HCT116 (cell line): Measurements from ENCODE around the gene ANAPC7. TPM values are rescaled to one million over a fixed set of nuclear protein-coding genes. Genes with fewer than 3 reads are reported as not detected.

Source experiments
- ATAC-seq: fragments of 200-7000 bp; cut with Tn5 transposase; 2 replicates; pipeline ENCODE4 v1.9.1; 2020; ENCODE audit warnings: mild to moderate bottlenecking, moderate library complexity
- BruUV-seq: library from RNA; stranded (reverse); fragments of 400-500 nt; replicated peaks from 2 replicates; lab custom pipeline; 2021; lab: Mats Ljungman, UMichigan
- CTCF ChIA-PET: fragments of 300-600 bp; sonication (Branson Sonifier 250); formaldehyde crosslinking; loops from one replicate; lab custom pipeline; 2021; ENCODE audit warnings: antibody characterized with exemption; lab: Charles Lee
- POLR2A ChIA-PET: fragments of 300-600, 350-600 bp; sonication (Branson Sonifier 250); formaldehyde crosslinking; loops from one replicate; lab custom pipeline; 2021; ENCODE audit warnings: antibody characterized with exemption; lab: Charles Lee
- RAD21 ChIA-PET, 2 experiments: fragments of 300-600 bp; sonication (Branson Sonifier 250); formaldehyde crosslinking; loops; one replicate each; lab custom pipeline; 2023; ENCODE audit warnings: low total read pairs in 2 of 2; ENCODE audit not compliant: uncharacterized antibody in 2 of 2, unreplicated experiment in 2 of 2, low non-redundant PET in 1 of 2; lab: Charles Lee
- DNase-seq: peaks from one replicate; pipeline ENCODE4 v3.0.0-alpha.2; 2010; ENCODE audit warnings: low read depth, low spot score
- H2AFZ ChIP-seq: fragments of 200-600 bp; shearing (Covaris generic), sonication (generic); 2 replicates; pipeline ENCODE4 v1.6.1; 2017; ENCODE audit warnings: low read depth, mixed run types, mixed read lengths, antibody characterized with exemption, low read length; ENCODE audit not compliant: poor library complexity, severe bottlenecking
- H3K27ac ChIP-seq: 2 replicates; pipeline ENCODE4 v1.5.1; 2012; ENCODE audit warnings: low read depth, low read length
- H3K27me3 ChIP-seq: fragments of 200-600 bp; sonication (generic); 2 replicates; pipeline ENCODE4 v1.6.1; 2016; ENCODE audit warnings: mixed run types, low read length, mixed read lengths; ENCODE audit not compliant: insufficient read depth
- H3K36me3 ChIP-seq, 2 experiments: fragments of 200-500 bp in 1 of 2; fragments of 200-600 bp in 1 of 2; sonication (Bioruptor generic) in 1 of 2; sonication (generic) in 1 of 2; 2 replicates each; pipeline versions ENCODE4 v1.5.1 to v1.6.1; 2014 to 2016; ENCODE audit warnings: low read length in 2 of 2, inconsistent platforms in 1 of 2, mixed read lengths in 1 of 2, mixed run types in 1 of 2; ENCODE audit not compliant: insufficient read depth in 2 of 2, control insufficient read depth in 1 of 2
- H3K4me1 ChIP-seq, 2 experiments: fragments of 200-600 bp in 1 of 2; sonication (generic) in 1 of 2; 2 replicates each; pipeline versions ENCODE4 v1.5.1 to v1.6.1; 2012 to 2017; ENCODE audit warnings: low read length in 2 of 2, inconsistent platforms in 1 of 2, mild to moderate bottlenecking in 1 of 2, mixed read lengths in 1 of 2, mixed run types in 1 of 2, moderate library complexity in 1 of 2; ENCODE audit not compliant: insufficient read depth in 2 of 2, control insufficient read depth in 1 of 2
- H3K4me2 ChIP-seq: fragments of 200-600 bp; sonication (generic); 2 replicates; pipeline ENCODE4 v1.6.1; 2017; ENCODE audit warnings: mixed run types, low read length, mixed read lengths
- H3K4me3 ChIP-seq, 2 experiments: fragments of 200-600 bp in 1 of 2; sonication (generic) in 1 of 2; replicated peaks in 1 of 2; 2 replicates each; pipeline ENCODE4 v1.5.1; 2011 to 2016; ENCODE audit warnings: low read length in 2 of 2, control low read depth in 1 of 2, low read depth in 1 of 2, mild to moderate bottlenecking in 1 of 2, mixed read lengths in 1 of 2, mixed run types in 1 of 2
- H3K79me2 ChIP-seq: fragments of 200-600 bp; sonication (generic); 2 replicates; pipeline ENCODE4 v1.6.1; 2017; ENCODE audit warnings: mild to moderate bottlenecking, mixed run types, low read length, moderate library complexity, mixed read lengths; ENCODE audit not compliant: insufficient read depth
- H3K9ac ChIP-seq: fragments of 200-600 bp; sonication (generic); 2 replicates; pipeline ENCODE4 v1.6.1; 2016; ENCODE audit warnings: low read length, mixed read lengths
- H3K9me2 ChIP-seq: fragments of 200-600 bp; sonication (generic), shearing (Covaris generic); 2 replicates; pipeline ENCODE4 v1.6.1; 2017; ENCODE audit warnings: mixed run types, mild to moderate bottlenecking, moderate library complexity; ENCODE audit not compliant: insufficient read depth
- H3K9me3 ChIP-seq, 2 experiments: fragments of 200-500 bp in 1 of 2; fragments of 200-600 bp in 1 of 2; sonication (Bioruptor generic) in 1 of 2; sonication (generic) in 1 of 2; 2 replicates each; pipeline ENCODE4 v1.6.1; 2014 to 2017; ENCODE audit warnings: low read length in 2 of 2, mixed read lengths in 2 of 2, inconsistent platforms in 1 of 2, low read depth in 1 of 2, mild to moderate bottlenecking in 1 of 2, mixed run types in 1 of 2, moderate library complexity in 1 of 2; ENCODE audit not compliant: control insufficient read depth in 1 of 2, insufficient read depth in 1 of 2
- H4K20me1 ChIP-seq: fragments of 200-600 bp; sonication (generic), shearing (Covaris generic); 2 replicates; pipeline ENCODE4 v1.6.1; 2017; ENCODE audit warnings: mixed run types, mild to moderate bottlenecking, moderate library complexity; ENCODE audit not compliant: insufficient read depth
- ATF3 ChIP-seq: IDR thresholded peaks from 2 replicates; pipeline ENCODE4 v1.6.1; 2012
- CBX3 ChIP-seq: IDR thresholded peaks from 2 replicates; pipeline ENCODE4 v1.6.1; 2012; ENCODE audit warnings: low read depth
- CEBPB ChIP-seq: IDR thresholded peaks from 2 replicates; pipeline ENCODE4 v1.6.1; 2012; ENCODE audit warnings: low read depth
- CTCF ChIP-seq, 3 experiments: fragments of 200-600 bp in 1 of 3; sonication (generic) in 1 of 3; IDR thresholded peaks in 2 of 3; conservative IDR thresholded peaks in 1 of 3; 2 replicates each; pipeline ENCODE4 v1.5.1; 2012 to 2017; ENCODE audit warnings: low read depth in 2 of 3, low read length in 2 of 3, antibody characterized with exemption in 1 of 3, borderline replicate concordance in 1 of 3, control low read depth in 1 of 3, mild to moderate bottlenecking in 1 of 3, mixed read lengths in 1 of 3, mixed run types in 1 of 3, moderate library complexity in 1 of 3; ENCODE audit not compliant: insufficient read depth in 1 of 3
- EGR1 ChIP-seq: IDR thresholded peaks from 2 replicates; pipeline ENCODE4 v1.6.1; 2012; ENCODE audit warnings: low read depth
- ELF1 ChIP-seq: IDR thresholded peaks from 2 replicates; pipeline ENCODE4 v1.6.1; 2012; ENCODE audit warnings: low read depth, borderline replicate concordance
- EZH2 ChIP-seq: fragments of 200-600 bp; sonication (generic); IDR thresholded peaks from 2 replicates; pipeline ENCODE4 v1.6.1; 2017; ENCODE audit warnings: antibody characterized with exemption, mixed run types
- EZH2phosphoT487 ChIP-seq: fragments of 200-600 bp; IDR thresholded peaks from 2 replicates; pipeline ENCODE4 v1.6.1; 2018; ENCODE audit warnings: antibody characterized with exemption, borderline replicate concordance
- FOSL1 ChIP-seq: IDR thresholded peaks from 2 replicates; pipeline ENCODE4 v1.6.1; 2012; ENCODE audit warnings: low read depth
- JUND ChIP-seq: IDR thresholded peaks from 2 replicates; pipeline ENCODE4 v1.6.1; 2012
- MAX ChIP-seq: IDR thresholded peaks from 2 replicates; pipeline ENCODE4 v1.6.1; 2012
- POLR2AphosphoS5 ChIP-seq: IDR thresholded peaks from 2 replicates; pipeline ENCODE4 v1.6.1; 2011; ENCODE audit warnings: mild to moderate bottlenecking, low read depth, low read length, moderate library complexity
- RAD21 ChIP-seq: IDR thresholded peaks from 2 replicates; pipeline ENCODE4 v1.6.1; 2012; ENCODE audit warnings: low read depth, mild to moderate bottlenecking
- SP1 ChIP-seq: IDR thresholded peaks from 2 replicates; pipeline ENCODE4 v1.6.1; 2012; ENCODE audit warnings: low read depth
- SRF ChIP-seq: IDR thresholded peaks from 2 replicates; pipeline ENCODE4 v1.6.1; 2012; ENCODE audit warnings: low read depth
- TCF7L2 ChIP-seq: IDR thresholded peaks from 2 replicates; pipeline ENCODE4 v1.7.0; 2011; ENCODE audit warnings: borderline replicate concordance, inconsistent platforms; ENCODE audit not compliant: insufficient read depth, insufficient read length; ENCODE audit errors: extremely low read depth
- ZFX ChIP-seq: fragments of 450-650 bp; IDR thresholded peaks from 2 replicates; pipeline ENCODE4 v1.6.1; 2017
- ZNF274 ChIP-seq: fragments of 200-500 bp; sonication (Bioruptor generic); IDR thresholded peaks from 2 replicates; pipeline ENCODE4 v1.6.1; 2014; ENCODE audit warnings: mild to moderate bottlenecking, low read depth, low read length, inconsistent platforms
- intact Hi-C: fragments of 100-400 bp; cut with micrococcal nuclease; formaldehyde crosslinking; loops from 2 replicates; pipeline ENCODE4 v1.10.0; 2022
- total RNA-seq: library from RNA; stranded (reverse); gene quantifications from one replicate; pipeline ENCODE4 v1.2.1, GENCODE V29; 2021; ENCODE audit not compliant: unreplicated experiment
- TF ChIP-seq, protein P1 (sequence below): IDR thresholded peaks from 2 replicates; pipeline ENCODE4 v1.6.1; 2012; ENCODE audit warnings: low read depth
- TF ChIP-seq, protein P2 (sequence below): IDR thresholded peaks from 2 replicates; pipeline ENCODE4 v1.6.1; 2011; ENCODE audit warnings: mild to moderate bottlenecking, low read length, moderate library complexity; ENCODE audit not compliant: insufficient replicate concordance; ENCODE audit errors: extremely low read depth

The ANAPC7 gene
- total RNA-seq, 1 experiment from 2014 or later: 55.9 TPM

- Histone ChIP-seq H3K4me2 (no peak overlapping the region), H2AFZ (no peak overlapping the region), H3K9me3 (no peaks in the 10 kb centered on the region), H3K9ac (no peak overlapping the region), H3K4me1 (no peaks in the 10 kb centered on the region; a peak in 1 of 4 replicates), H3K9me2 (no peaks in the 10 kb centered on the region), H3K27ac (no peak overlapping the region), H4K20me1 (no peaks in the 10 kb centered on the region), H3K79me2 (peaks cover 54% of the 10 kb centered on the region), H3K4me3 (no peak overlapping the region), H3K27me3 (no peaks in the 10 kb centered on the region), H3K36me3 (peaks cover 78 to 90% of the 10 kb centered on the region in 2 experiments)
- DNase-seq: no peak
- TF ChIP-seq MAX: no peak
- no peak for TF ChIP-seq ATF3
- no peak for TF ChIP-seq EZH2phosphoT487
- TF ChIP-seq ZNF274: no peak
- TF ChIP-seq CTCF (IDR thresholded peaks at IDR 0.05 in 2 of 3, conservative IDR thresholded peaks at IDR 0.05 in 1 of 3; ENCODE audit: borderline replicate concordance in 1 of 3, insufficient read depth in 1 of 3, low read depth in 2 of 3, low read length in 2 of 3): no peak
- no peak for TF ChIP-seq JUND
- TF ChIP-seq ZFX: no peak
- TF ChIP-seq, protein P1, sequence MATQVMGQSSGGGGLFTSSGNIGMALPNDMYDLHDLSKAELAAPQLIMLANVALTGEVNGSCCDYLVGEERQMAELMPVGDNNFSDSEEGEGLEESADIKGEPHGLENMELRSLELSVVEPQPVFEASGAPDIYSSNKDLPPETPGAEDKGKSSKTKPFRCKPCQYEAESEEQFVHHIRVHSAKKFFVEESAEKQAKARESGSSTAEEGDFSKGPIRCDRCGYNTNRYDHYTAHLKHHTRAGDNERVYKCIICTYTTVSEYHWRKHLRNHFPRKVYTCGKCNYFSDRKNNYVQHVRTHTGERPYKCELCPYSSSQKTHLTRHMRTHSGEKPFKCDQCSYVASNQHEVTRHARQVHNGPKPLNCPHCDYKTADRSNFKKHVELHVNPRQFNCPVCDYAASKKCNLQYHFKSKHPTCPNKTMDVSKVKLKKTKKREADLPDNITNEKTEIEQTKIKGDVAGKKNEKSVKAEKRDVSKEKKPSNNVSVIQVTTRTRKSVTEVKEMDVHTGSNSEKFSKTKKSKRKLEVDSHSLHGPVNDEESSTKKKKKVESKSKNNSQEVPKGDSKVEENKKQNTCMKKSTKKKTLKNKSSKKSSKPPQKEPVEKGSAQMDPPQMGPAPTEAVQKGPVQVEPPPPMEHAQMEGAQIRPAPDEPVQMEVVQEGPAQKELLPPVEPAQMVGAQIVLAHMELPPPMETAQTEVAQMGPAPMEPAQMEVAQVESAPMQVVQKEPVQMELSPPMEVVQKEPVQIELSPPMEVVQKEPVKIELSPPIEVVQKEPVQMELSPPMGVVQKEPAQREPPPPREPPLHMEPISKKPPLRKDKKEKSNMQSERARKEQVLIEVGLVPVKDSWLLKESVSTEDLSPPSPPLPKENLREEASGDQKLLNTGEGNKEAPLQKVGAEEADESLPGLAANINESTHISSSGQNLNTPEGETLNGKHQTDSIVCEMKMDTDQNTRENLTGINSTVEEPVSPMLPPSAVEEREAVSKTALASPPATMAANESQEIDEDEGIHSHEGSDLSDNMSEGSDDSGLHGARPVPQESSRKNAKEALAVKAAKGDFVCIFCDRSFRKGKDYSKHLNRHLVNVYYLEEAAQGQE: no peak
- TF ChIP-seq CBX3: no peak
- no peak for TF ChIP-seq ELF1
- no peak for TF ChIP-seq TCF7L2
- TF ChIP-seq, protein P2, sequence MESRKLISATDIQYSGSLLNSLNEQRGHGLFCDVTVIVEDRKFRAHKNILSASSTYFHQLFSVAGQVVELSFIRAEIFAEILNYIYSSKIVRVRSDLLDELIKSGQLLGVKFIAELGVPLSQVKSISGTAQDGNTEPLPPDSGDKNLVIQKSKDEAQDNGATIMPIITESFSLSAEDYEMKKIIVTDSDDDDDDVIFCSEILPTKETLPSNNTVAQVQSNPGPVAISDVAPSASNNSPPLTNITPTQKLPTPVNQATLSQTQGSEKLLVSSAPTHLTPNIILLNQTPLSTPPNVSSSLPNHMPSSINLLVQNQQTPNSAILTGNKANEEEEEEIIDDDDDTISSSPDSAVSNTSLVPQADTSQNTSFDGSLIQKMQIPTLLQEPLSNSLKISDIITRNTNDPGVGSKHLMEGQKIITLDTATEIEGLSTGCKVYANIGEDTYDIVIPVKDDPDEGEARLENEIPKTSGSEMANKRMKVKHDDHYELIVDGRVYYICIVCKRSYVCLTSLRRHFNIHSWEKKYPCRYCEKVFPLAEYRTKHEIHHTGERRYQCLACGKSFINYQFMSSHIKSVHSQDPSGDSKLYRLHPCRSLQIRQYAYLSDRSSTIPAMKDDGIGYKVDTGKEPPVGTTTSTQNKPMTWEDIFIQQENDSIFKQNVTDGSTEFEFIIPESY: no peak
- no peak for TF ChIP-seq FOSL1
- TF ChIP-seq RAD21: no peak
- no peak for TF ChIP-seq CEBPB
- TF ChIP-seq EZH2: no peak
- TF ChIP-seq SP1: no peak
- TF ChIP-seq SRF: no peak
- TF ChIP-seq EGR1: no peak
- no peak for TF ChIP-seq POLR2AphosphoS5
- intact Hi-C loops: no loop called here
- ATAC-seq: no peak
- ChIA-PET CTCF (no interaction called here), POLR2A (interaction anchor here (1.3 kb wide), 1 partner anchor 11 kb away, joined by 3 read pairs; no protein-coding TSS in a partner anchor), RAD21 (no interaction called here)
- BruUV-seq: no TSS peak
Observed at GRCh38 chr12:110342157-110342556, 61.4 kb downstream of the ANAPC7 start.
